MM.1S (cell line): ENCODE data around the gene SCAP.

Experiments
- DNase-seq: peaks from one replicate; pipeline ENCODE4 v3.0.0-alpha.2; 2015
- H2AFZ ChIP-seq: fragments of 300-600 bp; sonication (generic); 2 replicates; pipeline ENCODE4 v1.6.0; 2016; ENCODE audit warnings: antibody characterized with exemption, low read length
- H3F3A ChIP-seq: fragments of 300-600 bp; sonication (generic); 2 replicates; pipeline ENCODE4 v1.6.1; 2016; ENCODE audit warnings: mild to moderate bottlenecking, antibody characterized with exemption, low read length, moderate library complexity, mixed read lengths; ENCODE audit not compliant: insufficient read depth
- H3K27ac ChIP-seq: fragments of 300-600 bp; sonication (generic); 2 replicates; pipeline ENCODE4 v1.5.1; 2016; ENCODE audit warnings: mild to moderate bottlenecking, low read length
- H3K27me3 ChIP-seq: fragments of 300-600 bp; sonication (generic); replicated peaks from 2 replicates; pipeline ENCODE4 v1.6.0; 2016; ENCODE audit warnings: low read length; ENCODE audit not compliant: insufficient read depth
- H3K36me3 ChIP-seq: fragments of 300-600 bp; sonication (generic); replicated peaks from 2 replicates; pipeline ENCODE4 v1.6.1; 2016; ENCODE audit warnings: mild to moderate bottlenecking, low read length, mixed read lengths; ENCODE audit not compliant: insufficient read depth
- H3K4me1 ChIP-seq: fragments of 300-600 bp; sonication (generic); 2 replicates; pipeline ENCODE4 v1.6.1; 2016; ENCODE audit warnings: low read length, mixed read lengths
- H3K4me2 ChIP-seq: fragments of 300-600 bp; sonication (generic); 2 replicates; pipeline ENCODE4 v1.6.0; 2016; ENCODE audit warnings: low read depth, low read length
- H3K4me3 ChIP-seq: fragments of 300-600 bp; sonication (generic); 2 replicates; pipeline ENCODE4 v1.5.1; 2016; ENCODE audit warnings: low read length, mixed read lengths
- H3K79me2 ChIP-seq: fragments of 300-600 bp; sonication (generic); 2 replicates; pipeline ENCODE4 v1.6.1; 2016; ENCODE audit warnings: mixed run types, low read length, mixed read lengths
- H3K9ac ChIP-seq: fragments of 300-600 bp; sonication (generic); 2 replicates; pipeline ENCODE4 v1.6.1; 2016; ENCODE audit warnings: low read length, mixed read lengths
- H3K9me2 ChIP-seq: fragments of 300-600 bp; sonication (generic); replicated peaks from 2 replicates; pipeline ENCODE4 v1.6.1; 2016; ENCODE audit warnings: mild to moderate bottlenecking, low read length, mixed read lengths; ENCODE audit not compliant: insufficient read depth
- H3K9me3 ChIP-seq: fragments of 300-600 bp; sonication (generic); replicated peaks from 2 replicates; pipeline ENCODE4 v1.6.1; 2016; ENCODE audit warnings: mild to moderate bottlenecking, low read length, mixed read lengths; ENCODE audit not compliant: insufficient read depth
- H4K20me1 ChIP-seq: fragments of 300-600 bp; sonication (generic); 2 replicates; pipeline ENCODE4 v1.6.1; 2016; ENCODE audit warnings: mild to moderate bottlenecking, low read length, moderate library complexity, mixed read lengths; ENCODE audit not compliant: insufficient read depth
- CTCF ChIP-seq: fragments of 300-600 bp; sonication (generic); IDR thresholded peaks from 2 replicates; pipeline ENCODE4 v1.5.1; 2016; ENCODE audit warnings: antibody characterized with exemption, low read length, mixed read lengths
- EZH2 ChIP-seq: fragments of 300-600 bp; sonication (generic); optimal IDR thresholded peaks from 2 replicates; pipeline ENCODE3; 2017; ENCODE audit warnings: low read depth, mild to moderate bottlenecking, antibody characterized with exemption, low read length, mixed read lengths
- EZH2phosphoT487 ChIP-seq: fragments of 300-600 bp; sonication (generic); IDR thresholded peaks from 2 replicates; pipeline ENCODE4 v1.6.1; 2018; ENCODE audit warnings: antibody characterized with exemption, low read length

The SCAP gene

GRCh38 chr3:47412453-47412756 lies 63.3 kb downstream of the SCAP start:
- H3K4me3 ChIP-seq: no peak overlapping the region
- H4K20me1 ChIP-seq: no peaks in the 10 kb centered on the region
- H3F3A ChIP-seq: no peaks in the 10 kb centered on the region
- no peak for DNase-seq
- no peaks in the 10 kb centered on the region for H3K9me3 ChIP-seq
- no peaks in the 10 kb centered on the region for H3K9me2 ChIP-seq
- no peak overlapping the region for H3K27ac ChIP-seq
- no peak overlapping the region for H2AFZ ChIP-seq
- H3K36me3 ChIP-seq: peaks cover 5% of the 10 kb centered on the region; the same call in 1 of the 2 replicates
- no peaks in the 10 kb centered on the region for H3K79me2 ChIP-seq
- no peaks in the 10 kb centered on the region for H3K27me3 ChIP-seq
- no peaks in the 10 kb centered on the region for H3K4me1 ChIP-seq
- no peak overlapping the region for H3K4me2 ChIP-seq
- no peak overlapping the region for H3K9ac ChIP-seq
- no peak for TF ChIP-seq CTCF
- TF ChIP-seq EZH2: no peak
- no peak for TF ChIP-seq EZH2phosphoT487

- H3K36me3 ChIP-seq: peaks cover 5% of the 10 kb centered on the region; the same call in 1 of the 2 replicates
- no peaks in the 10 kb centered on the region for H3K9me2 ChIP-seq
- no peak overlapping the region for H3K9ac ChIP-seq
- H3K27me3 ChIP-seq: no peaks in the 10 kb centered on the region
- H3K27ac ChIP-seq: no peak overlapping the region
- H3K9me3 ChIP-seq: no peaks in the 10 kb centered on the region
- H2AFZ ChIP-seq: no peak overlapping the region
- TF ChIP-seq EZH2: no peak
- TF ChIP-seq CTCF: no peak
- no peak for TF ChIP-seq EZH2phosphoT487
- H3K4me3 ChIP-seq: no peak overlapping the region
- no peaks in the 10 kb centered on the region for H3K79me2 ChIP-seq
- H4K20me1 ChIP-seq: no peaks in the 10 kb centered on the region
- no peak overlapping the region for H3K4me2 ChIP-seq
- no peak for DNase-seq
- no peaks in the 10 kb centered on the region for H3K4me1 ChIP-seq
- no peaks in the 10 kb centered on the region for H3F3A ChIP-seq
Observed at GRCh38 chr3:47411696-47412452, 63.9 kb downstream of the SCAP start.

GRCh38 chr3:47410801-47411646 lies 64.7 kb downstream of the SCAP start:
- no peak for TF ChIP-seq EZH2phosphoT487
- no peak for TF ChIP-seq EZH2
- TF ChIP-seq CTCF: no peak
- H3K9me2 ChIP-seq: no peaks in the 10 kb centered on the region
- H3K4me3 ChIP-seq: no peak overlapping the region
- no peaks in the 10 kb centered on the region for H3K4me1 ChIP-seq
- no peak overlapping the region for H3K27ac ChIP-seq
- H3K4me2 ChIP-seq: no peak overlapping the region
- H3K36me3 ChIP-seq: peaks cover 5% of the 10 kb centered on the region; the same call in 1 of the 2 replicates
- DNase-seq: no peak
- no peak overlapping the region for H2AFZ ChIP-seq
- H4K20me1 ChIP-seq: no peaks in the 10 kb centered on the region
- no peaks in the 10 kb centered on the region for H3F3A ChIP-seq
- H3K9me3 ChIP-seq: no peaks in the 10 kb centered on the region
- no peaks in the 10 kb centered on the region for H3K27me3 ChIP-seq
- no peaks in the 10 kb centered on the region for H3K79me2 ChIP-seq
- H3K9ac ChIP-seq: no peak overlapping the region
